ENCODE data around the gene PTX4. TPM values are rescaled to one million over a fixed set of nuclear protein-coding genes. Genes with fewer than 3 reads are reported as not detected.
A peak's percentile ranks its signal among the peaks of the same experiment; 100 is the strongest.

Gene PTX4
- total RNA-seq, 2 donors from 2014 or later: not detected

- intact Hi-C loops (cut with DNase I, micrococcal nuclease): no loop called here
- ATAC-seq: no peak
These were observed 14.6 kb upstream of the PTX4 start for GRCh38 chr16:1503110-1503955.

GRCh38 chr16:1502092-1503004, 13.6 kb upstream of the PTX4 start:
- intact Hi-C loops (cut with DNase I, micrococcal nuclease): no loop called here
- DNase-seq: no peak
- ATAC-seq: no peak

More at GRCh38 chr16:1503110-1503955, 14.6 kb upstream of the PTX4 start:
- DNase-seq: no peak

- DNase-seq: no peak
- intact Hi-C loops (cut with DNase I, micrococcal nuclease): no loop called here
- no peak for ATAC-seq
These were observed 12.9 kb upstream of the PTX4 start for GRCh38 chr16:1501630-1502029.

DNA sequence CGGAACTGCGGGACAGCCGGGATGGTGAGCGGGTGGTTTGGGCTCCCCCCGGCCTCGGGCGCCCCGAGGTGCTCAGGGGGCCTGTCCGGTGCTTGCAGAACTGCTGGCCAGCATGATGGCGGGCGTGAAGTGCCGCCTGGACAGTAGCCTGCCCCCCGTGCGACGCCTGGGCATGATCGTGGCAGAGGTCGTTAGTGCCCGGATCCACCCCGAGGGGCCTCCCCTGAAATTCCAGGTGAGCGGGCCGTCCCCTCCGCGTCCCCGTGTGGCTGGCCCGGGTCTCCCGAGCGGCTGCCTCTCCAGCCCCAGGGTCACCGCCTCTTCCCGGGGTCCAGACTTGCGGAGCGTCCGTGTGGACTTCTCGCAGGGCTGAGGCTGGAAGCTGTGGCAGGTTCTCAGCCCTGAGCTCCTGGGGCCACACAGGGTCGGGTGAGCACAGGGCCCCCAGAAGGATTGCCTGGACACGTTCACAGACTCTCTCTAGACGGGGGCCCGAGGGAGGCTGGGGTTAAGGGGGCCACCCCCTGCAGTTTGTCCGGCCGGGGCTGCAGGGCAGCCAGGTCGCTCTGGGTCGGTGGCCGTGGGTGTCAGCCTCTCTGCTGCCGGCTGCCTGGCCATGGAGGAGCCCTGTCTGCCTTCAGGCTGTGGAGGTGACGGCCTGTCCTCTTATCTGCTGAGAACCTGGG, 11.9 kb upstream of the PTX4 start:
- DNase-seq: no peak
- no peak for ATAC-seq
- intact Hi-C loops (cut with DNase I, micrococcal nuclease): no loop called here

- intact Hi-C loops (cut with DNase I, micrococcal nuclease): no loop called here
These were observed 11.2 kb upstream of the PTX4 start for GRCh38 chr16:1499756-1500464.

GRCh38 chr16:1498899-1499676, 10.3 kb upstream of the PTX4 start:
- ATAC-seq (no peak), DNase-seq (no peak)
- intact Hi-C loops (cut with DNase I, micrococcal nuclease): no loop called here

More at GRCh38 chr16:1499756-1500464, 11.2 kb upstream of the PTX4 start:
- DNase-seq (no peak), ATAC-seq (no peak)

DNA sequence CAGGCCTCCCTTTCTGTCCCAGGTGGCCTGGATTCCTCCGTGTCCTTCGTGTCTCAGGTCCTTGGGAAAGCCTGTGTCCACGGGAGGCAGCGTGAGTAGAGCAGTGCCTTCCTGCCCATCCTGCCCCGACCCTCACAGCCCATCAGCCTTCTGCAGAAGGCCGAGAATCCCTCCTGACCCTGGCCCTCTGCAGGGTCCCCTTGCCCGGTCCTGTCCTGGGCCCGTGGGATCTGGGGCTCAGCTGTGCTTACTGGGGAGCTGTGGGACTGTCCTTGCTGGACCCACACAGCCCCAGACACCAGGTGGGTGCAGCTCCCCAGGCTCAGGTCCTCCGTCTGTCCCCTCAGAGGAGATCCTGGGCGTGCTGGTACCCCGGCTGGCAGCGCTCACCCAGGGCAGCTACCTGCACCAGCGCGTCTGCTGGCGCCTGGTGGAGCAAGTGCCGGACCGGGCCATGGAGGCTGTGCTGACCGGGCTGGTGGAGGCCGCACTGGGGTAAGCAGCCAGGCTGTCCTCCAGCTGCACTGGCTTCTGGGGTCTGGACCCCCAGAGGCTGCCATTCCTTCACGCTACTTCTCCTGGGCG, 8.4 kb upstream of the PTX4 start:
- DNase-seq (no peak), ATAC-seq (no peak)
- intact Hi-C loops (cut with DNase I, micrococcal nuclease): no loop called here

DNA sequence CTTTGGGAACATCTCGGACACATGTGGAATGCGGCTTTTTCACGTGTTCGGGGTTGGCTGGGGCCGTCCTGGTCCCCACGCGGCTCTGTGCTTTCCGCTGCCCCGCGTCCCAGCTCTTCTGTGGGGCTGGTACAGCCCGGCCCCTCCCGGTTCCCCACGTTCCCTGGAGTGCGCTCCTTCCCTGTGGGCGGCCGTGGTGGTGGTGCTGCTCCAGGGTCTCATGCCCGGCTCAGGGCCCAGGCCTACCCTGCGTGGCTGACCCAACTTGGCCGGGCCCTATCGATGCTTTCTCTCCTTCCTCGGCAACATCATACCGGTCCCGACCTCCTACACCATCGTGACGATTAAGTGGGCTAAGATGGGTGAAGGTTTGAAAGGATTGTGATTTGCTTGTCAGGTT, 7.7 kb upstream of the PTX4 start:
- intact Hi-C loops (cut with DNase I, micrococcal nuclease): no loop called here
- no peak for DNase-seq
- ATAC-seq: no peak

GRCh38 chr16:1495889-1496262, 7.1 kb upstream of the PTX4 start:
- DNase-seq (no peak), ATAC-seq (no peak)
- intact Hi-C loops (cut with DNase I, micrococcal nuclease): no loop called here

DNA sequence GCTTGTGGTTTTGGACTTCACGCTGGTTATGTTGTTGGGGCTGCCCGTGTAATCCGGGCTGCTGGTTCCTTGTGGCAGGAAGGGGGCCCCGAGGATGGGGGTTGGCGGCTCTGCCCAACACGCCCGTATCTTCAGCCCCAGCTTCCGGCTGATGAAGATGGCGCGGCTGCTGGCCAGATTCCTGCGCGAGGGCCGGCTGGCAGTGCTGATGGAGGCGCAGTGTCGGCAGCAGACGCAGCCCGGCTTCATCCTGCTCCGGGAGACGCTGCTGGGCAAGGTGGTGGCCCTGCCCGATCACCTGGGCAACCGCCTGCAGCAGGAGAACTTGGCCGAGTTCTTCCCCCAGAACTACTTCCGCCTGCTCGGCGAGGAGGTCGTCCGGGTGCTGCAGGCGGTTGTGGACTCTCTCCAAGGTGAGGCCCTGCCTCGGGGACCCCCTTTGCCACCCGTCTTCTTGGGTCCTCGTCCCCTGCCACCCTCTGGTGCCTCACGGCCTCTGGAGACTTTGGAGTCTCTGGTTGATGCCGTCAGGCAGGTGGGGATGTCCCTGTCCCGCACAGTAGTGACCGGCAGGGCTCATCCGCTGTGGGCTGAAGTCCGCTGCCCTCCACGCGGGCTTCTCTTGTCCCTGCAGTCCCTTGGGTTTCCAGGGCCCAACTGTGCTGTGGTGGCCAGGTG, 6.6 kb upstream of the PTX4 start:
- intact Hi-C loops (cut with DNase I, micrococcal nuclease): no loop called here
- DNase-seq (no peak), ATAC-seq (no peak)

- DNase-seq (no peak), ATAC-seq (no peak)
- intact Hi-C loops (cut with DNase I, micrococcal nuclease): no loop called here
These were observed 6.0 kb upstream of the PTX4 start for GRCh38 chr16:1494711-1495110.

GRCh38 chr16:1494129-1494640, 5.4 kb upstream of the PTX4 start:
- DNase-seq: peak; percentile 43 to 49
- intact Hi-C loops (cut with DNase I, micrococcal nuclease): no loop called here
- ATAC-seq: peak; percentile 15

GRCh38 chr16:1493746-1494094, 5.0 kb upstream of the PTX4 start:
- peak; percentile 28 for ATAC-seq
- intact Hi-C loops (cut with DNase I, micrococcal nuclease): no loop called here
- DNase-seq: peak in 1 of 2 donors; percentile 40

GRCh38 chr16:1492923-1493745, 4.4 kb upstream of the PTX4 start, which contains the start of gene TELO2:
TSS of gene TELO2 (plus strand) at chr16:1493360. CDS start at chr16:1494282, 922 bp downstream.
- peak; percentile 95 for ATAC-seq
- intact Hi-C loops (cut with DNase I, micrococcal nuclease): no loop called here
- DNase-seq: peak; percentile 63 to 88

- DNase-seq (no peak), ATAC-seq (no peak)
- intact Hi-C loops (cut with DNase I, micrococcal nuclease): no loop called here
These were observed 3.6 kb upstream of the PTX4 start for GRCh38 chr16:1492082-1492922.
